Fibroblast of peridontal ligament (primary cell): ENCODE data around the gene NR2F2.

Experiments
- DNase-seq: peaks from one replicate; pipeline ENCODE4 v3.0.0-alpha.2; 2010; ENCODE audit errors: extremely low read depth

NR2F2 gene

DNA sequence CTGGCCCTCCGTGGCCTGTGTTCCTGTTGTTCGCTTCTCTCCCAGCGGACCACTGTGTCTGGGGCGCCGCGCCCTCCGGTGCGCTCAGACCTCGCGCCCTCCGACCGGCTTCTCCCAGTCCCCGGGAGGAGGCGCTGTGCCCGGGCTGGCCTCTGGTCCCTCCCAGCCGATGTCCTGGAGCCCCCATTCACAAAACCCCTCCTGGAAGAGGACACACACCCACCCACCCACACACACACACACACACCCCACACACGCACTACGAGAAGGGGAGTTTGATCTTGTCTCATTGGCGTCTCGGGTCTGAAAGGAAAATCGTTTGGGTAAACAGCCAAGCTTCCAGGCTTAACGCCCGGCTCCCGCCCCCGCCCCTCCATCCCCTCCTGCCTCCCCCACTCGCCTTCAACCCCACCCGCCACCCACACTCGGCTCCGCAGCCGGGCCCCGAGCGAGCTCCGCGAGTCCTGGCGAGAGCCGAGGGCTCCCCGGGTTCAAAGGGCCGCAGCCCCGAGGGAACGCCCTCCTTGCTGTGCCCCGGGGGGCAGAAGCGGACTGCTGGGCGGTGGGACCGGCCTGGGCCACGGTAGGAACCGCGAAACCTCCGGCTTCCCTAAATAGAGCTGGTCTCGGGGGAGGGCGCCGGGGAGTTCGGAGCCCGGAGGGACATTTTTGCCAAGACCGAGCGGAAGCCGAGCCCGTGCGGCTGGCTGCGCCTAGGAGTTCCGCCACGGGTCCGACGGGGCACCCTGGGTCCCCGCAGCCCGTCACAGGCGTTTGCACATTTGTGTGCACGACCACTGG is 23.6 kb downstream of the NR2F2 start:
- DNase-seq, result peak; percentile 41

GRCh38 chr15:96354731-96355567 is 24.4 kb downstream of the NR2F2 start:
- peak; percentile 87 for DNase-seq

DNA sequence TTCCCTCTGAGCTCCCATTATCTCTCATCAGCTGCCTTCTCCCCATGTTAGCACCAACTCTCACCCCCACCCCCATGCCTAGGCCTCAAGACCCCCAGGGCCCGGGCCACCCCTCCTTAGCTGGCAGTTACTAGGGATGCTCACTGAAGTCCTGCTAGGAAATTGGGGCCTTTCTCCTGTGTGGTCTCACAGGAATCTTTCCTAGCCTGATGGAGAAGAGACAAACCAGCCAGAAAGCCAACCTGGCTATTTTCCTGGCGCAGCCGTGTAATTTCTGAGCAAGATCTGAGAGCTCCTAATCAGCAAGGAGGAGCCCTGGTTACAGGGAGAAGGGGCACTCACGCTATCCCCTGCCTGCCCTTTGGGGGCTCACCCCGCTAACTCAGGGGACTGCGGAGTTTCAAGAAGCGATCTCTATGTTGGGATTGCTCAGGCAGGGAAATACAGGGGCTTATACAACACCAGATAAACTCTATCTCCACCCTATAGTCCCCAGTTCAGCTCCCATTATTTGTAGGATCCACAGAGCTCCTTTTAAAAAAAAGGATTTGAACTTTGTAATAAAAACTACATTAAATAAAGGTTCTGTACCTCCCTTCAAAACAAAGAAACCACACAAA is 25.2 kb downstream of the NR2F2 start:
- peak; percentile 33 for DNase-seq

- DNase-seq, result peak; percentile 88
Measured at GRCh38 chr15:96356494-96357455, 26.3 kb downstream of the NR2F2 start.

DNA sequence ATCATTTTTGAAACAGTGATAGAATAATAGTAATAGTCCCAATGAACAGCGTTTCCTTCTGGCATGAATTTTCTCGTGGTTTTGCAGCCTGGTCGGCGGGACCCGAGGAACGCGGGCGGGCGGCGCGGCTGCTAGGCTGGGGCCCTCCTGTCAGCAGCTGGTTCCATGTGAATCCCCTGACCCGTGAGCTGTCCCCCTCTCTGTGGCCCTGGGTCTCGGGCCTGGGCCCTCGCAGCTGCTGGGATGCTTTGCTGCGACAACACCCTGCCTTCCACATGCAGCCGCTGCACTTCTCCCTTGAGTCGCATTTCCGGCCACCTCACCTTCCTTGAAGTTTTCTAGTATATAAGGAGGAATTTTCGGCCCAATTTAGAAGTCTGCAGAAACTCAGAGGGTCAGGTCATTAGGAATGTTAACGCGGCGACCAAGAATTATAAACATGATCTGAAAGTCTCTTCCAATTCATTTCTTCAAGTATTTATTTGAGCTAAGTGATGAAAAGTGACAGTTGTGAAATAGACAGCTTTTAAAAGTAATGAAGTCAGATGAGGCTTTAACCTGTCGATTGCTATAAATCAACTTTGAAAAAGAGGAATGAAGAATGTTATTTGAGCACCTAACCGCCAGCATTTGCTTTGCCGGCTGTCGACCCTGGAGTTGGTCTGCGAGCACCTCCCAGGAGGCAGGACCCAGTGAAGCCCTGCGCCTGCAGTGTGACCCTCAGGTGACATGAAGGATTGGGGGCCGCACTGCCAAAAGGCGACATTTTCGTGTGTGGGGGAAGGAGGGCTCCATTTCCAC is 27.7 kb downstream of the NR2F2 start:
- no peak for DNase-seq

GRCh38 chr15:96358821-96359615 is 28.5 kb downstream of the NR2F2 start:
- no peak for DNase-seq

DNA sequence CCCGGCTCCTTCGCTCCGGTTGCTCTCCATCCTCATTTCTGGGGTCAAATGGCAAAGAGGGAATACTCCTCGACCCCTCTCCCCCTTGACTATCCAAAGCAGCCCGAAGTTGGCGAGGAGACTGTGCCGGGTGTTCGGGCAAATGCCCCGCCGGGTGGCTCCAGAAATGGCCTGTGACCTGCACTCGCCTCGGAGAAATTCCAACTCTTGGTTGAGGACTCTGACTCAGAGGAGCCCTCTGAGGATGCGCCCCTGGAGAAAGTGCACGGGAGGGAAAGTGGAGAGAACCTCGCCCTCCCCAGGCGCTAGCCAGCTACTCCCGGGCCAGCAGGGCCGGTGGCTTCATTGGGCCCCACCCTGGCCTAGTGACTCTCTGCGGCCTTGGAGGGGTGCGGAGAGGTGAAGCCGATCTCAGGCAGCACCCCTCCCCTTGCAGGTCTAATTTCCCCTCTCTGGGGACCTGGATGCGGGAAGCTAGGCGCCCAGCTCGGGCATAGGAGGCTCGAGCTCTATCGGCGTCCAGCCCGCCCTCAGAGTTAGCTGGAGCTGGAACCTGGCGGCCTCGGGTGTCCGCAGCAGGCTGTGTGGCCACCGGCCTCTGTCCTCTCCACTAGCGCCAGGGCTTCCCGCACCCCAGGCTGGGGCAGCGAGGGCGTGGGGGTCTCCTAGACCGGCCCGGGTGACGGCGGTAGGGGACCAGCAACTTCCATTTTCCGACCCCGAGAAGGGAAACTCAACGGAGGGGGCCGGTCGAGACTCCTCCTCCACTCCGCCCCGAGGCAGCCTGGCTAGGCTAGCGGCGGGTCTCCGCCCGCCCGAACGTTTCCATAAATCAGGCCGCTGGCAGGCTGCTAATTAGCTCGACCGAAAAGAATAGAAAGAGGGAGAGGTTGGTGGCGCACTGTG is 29.4 kb downstream of the NR2F2 start:
- DNase-seq, result no peak

GRCh38 chr15:96360581-96361308 is 30.2 kb downstream of the NR2F2 start:
- no peak for DNase-seq

DNA sequence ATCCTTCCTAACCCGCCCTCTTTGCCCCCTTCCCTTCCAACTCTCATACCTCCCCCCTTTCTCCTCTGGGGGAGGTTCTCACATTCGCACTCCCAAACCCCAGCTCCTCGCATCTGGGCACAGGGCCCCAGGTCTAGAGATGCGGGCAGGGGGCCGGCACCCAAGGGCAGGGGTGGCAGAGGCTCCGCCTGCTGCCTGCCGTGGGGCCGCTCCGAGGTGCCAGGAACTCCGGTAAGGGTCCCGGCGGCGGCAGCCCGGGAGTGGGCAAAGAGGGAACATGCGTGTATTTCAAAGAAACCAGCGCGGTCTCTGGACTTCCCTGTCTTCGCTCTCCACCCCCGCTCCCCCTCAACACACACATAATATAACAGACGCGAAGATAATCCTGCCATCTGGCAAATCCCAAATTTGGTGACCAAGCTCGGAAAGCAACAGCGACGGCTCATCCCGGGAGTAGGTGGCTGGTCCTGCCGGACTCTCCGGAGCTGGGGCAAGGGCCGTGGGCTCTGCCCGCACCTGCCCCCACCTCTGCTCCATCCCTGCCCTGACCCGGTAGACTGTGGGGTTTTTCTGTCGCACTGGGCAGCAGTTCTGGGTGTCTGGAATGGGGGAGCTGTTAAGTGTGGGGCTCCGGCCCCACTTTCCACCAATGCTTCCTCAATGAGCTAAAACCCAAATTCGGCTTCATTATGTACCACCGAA is 31.0 kb downstream of the NR2F2 start:
- no peak for DNase-seq

GRCh38 chr15:96362011-96362754 is 31.7 kb downstream of the NR2F2 start:
- DNase-seq, result no peak

DNA sequence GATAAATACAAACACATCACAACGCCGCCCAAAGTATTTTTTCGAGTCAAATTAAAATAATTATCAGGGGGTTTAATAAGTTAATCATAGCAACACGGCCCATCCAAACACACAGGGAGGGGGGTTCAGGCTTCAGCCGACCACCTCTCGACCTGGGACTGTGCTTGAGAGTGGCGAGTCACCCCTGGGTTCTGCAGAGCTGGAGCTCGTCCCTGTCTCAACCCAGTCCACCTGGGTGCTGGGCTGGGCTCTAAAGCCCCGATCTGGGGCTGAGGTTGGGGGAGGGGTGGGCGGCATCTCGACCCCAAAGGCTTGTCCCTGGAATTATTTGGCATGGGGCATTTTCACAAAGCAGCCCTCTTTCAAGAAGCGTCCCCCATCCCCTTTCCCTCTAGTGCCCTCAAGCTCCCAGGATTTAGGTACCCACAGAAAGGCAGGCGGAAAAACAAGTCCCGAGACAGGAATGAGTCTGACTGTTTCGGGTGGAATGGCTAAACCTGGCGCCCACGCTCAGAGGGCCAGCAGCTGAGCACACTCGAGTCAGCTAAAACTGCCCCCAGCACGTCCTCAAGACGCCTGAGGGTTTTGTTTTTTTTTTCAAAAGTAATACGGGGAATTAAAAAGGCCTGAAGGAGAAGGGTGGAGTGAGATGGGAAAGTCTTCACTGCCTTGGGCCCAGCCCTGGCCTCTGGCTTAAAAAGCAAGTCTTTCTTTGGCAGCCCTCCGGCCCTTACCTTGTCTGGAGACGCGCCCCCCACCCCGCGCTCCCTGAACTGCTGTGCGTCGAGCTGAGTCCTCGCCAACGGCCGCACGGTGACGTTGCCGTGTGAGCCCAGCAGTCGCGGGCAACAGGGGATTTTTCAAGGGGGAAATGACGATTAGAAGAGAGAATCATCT is 32.5 kb downstream of the NR2F2 start:
- no peak for DNase-seq

- DNase-seq, result no peak
Measured at GRCh38 chr15:96363707-96364106, 33.2 kb downstream of the NR2F2 start.

DNA sequence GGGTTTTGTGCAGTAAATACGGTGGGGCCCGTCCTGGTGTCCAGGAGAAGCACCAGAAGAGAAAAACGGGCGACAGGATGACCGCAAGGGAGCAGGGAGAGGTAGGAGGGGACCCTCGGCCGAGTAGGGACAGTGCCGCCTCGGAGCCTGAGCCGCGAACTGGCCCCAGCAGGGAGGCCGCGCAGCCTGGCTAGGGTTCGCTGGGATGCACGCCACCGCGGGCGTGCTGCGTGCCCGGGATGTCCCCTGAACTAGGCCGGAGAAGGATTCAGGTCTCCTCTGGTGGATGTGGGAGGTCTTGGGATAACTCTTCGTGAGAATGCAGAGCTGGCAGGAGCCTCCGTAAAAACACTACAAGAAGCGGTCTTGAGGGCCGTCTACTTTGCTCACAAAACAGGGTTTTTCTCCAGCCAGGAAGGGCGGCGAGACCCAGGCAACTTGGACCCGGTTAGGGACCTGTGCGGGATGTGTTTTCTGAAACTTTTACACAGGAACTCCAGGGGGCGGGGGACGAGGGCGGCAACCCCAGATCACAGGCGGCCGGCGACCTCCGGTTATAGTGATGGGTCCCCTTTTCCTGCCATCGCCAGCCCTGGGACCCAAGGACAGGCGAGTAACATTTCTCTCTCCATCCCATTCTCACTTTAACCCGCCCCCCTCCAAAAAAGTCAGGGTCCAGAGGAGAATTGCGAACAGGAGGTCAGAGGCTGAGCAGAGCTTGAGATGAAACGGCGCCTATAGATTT is 35.5 kb downstream of the NR2F2 start:
- DNase-seq, result no peak

DNA sequence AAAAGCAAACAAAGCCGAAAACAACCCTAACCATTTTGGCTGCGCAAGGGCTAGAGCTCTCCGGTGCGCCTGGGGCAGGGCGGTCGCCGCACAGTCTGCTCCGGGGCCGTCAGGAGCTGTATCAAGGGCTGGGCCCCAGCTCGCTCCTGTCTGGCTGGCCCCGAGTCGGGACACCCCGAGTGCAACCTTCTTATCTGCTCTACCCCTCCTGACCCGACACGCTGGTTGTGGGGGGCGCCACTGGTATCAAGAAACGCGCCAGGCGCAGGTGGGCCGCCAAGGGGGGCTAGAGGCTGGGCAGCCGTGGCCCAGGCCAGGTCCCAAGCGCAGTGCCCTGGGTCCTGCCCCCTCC is 36.0 kb downstream of the NR2F2 start:
- DNase-seq, result no peak
